Breast epithelium (tissue), 3 donors: Measurements from ENCODE around the gene CLEC17A.

Source experiments
- CTCF ChIP-seq, 3 donors: fragments of 450-650 bp; IDR thresholded peaks; one replicate each; pipeline ENCODE4 v1.5.1; 2016 to 2017; ENCODE audit warnings: antibody characterized with exemption in 3 of 3, mild to moderate bottlenecking in 3 of 3, moderate library complexity in 3 of 3
- POLR2A ChIP-seq: fragments of 450-650 bp; IDR thresholded peaks from one replicate; pipeline ENCODE4 v1.6.1; 2016; ENCODE audit warnings: antibody characterized with exemption, mild to moderate bottlenecking, moderate library complexity

GRCh38 chr19:14544977-14545715 is 37.7 kb upstream of the CLEC17A start:
- no peak for TF ChIP-seq CTCF (IDR thresholded peaks at IDR 0.05)
- TF ChIP-seq POLR2A, result no peak
